M059J (cell line): ENCODE results near the gene CERK. TPM values are rescaled to one million over a fixed set of nuclear protein-coding genes. Genes with fewer than 3 reads are reported as not detected.

Experiments used
- DNase-seq: peaks from one replicate; pipeline ENCODE4 v3.0.0-alpha.2; 2012; ENCODE audit warnings: low read depth
- total RNA-seq: library from RNA; depleted of rRNA; stranded (reverse); fragments of >200 nt; shearing (Covaris generic); gene quantifications from 2 replicates; pipeline ENCODE4 v1.2.3, GENCODE V29; 2014

Gene CERK
- total RNA-seq, 1 experiment from 2014 or later = 22.8 TPM

DNA sequence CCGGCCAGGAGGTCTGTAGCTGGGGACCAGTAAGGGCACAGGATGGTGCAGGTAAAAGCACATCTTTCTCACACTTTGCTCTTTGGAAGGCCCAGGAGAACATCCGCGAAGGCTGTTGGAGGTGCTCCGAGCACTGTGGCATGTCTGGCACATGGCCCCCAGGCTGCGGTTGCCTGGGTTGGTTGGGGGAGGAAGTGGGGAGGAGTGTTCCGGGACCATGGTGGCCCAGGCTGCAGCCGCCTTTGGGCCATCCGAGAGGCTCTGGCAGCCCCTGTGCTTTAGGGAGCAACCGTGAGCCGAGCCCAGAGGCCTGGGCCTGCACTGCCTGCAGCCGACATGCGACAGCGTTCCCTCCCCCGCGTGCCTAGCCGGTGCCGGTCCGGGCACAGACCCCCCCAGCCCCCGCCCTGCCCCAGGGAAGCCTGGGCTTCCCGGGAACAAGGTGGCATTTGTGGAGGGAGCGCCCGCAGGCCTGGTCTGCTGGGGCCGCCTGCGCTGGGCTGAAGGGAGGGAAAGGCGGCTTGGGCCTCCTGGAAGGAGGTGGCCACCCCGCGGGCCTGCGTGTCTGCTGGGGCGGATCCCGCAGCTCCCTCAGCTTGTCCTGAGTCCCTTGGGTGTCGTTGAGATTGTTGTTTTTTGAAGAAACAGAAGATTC, 59.9 kb downstream of the CERK start:
- no peak for DNase-seq

DNA sequence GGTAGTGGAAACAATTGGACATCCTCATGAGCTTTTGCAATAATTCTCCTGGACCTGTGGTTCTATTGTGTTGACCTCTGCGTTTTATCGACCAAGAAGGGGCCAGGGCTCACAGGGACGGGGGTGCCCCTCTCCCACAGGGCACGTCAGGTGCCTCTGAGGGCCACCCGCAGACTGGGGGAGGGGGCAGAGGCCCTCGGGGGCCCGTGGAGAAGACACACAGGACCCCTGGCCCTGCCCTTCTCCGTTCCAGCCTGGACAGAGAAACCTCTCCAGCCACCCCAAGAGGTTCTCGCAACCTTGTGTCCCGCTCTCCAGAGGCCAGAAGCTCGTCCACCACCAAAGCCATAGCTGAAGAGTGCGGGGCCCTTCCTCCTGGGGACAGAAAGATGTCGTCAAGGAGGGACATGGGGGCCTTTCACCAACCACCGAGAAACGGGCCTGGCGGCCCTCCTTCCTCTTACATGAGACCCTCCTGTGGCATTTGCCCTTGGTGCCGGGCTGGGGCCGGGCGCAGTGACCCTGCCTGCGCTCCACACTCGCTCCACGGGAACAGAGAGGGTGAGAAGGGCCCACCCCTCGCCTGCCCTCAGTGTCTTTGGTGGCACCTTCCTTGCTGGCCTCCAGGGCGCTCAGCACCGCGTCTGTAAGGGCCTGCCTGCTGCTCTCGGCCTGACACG, 60.6 kb downstream of the CERK start:
- DNase-seq = no peak

DNA sequence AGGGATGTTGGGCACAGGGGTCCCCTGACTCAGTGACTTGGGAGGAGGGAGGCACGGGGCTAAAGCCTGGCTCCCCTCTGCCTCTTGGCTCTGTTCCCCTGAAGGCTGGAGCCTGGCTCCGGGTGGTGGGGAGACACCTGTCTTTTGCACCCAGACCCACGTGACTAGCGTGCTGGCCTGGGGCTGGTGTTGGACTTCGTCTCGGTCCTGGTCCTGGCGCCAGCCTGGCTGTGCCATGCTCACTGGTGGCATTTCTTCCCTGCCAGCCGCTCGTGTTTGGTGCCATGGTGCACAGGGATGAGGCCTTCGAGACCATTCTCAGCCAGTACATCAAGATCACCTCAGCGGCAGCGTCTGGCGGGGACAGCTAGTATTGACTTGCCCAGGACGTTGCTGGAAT, 61.2 kb downstream of the CERK start:
- DNase-seq = no peak

DNA sequence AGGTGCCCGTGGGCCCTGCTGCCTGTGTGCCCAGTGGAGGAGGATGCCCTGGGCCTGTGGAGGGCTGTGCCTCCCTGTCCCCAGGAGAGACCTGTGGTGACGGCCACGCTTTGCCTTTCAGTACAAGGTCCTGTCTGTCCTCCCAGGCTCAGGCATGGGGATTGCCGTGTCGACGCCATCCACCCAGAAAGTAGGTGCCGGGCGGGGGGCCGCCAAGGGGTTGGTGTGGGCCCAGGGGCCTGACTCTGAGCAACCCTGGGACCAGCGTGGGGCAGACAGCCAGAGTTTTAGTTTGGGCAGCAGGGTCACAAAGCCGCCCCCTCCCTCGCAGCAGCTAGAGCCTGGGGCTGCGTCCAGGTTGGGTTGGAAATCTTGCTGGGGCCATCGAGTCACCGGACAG, 61.6 kb downstream of the CERK start:
- DNase-seq = no peak

DNA sequence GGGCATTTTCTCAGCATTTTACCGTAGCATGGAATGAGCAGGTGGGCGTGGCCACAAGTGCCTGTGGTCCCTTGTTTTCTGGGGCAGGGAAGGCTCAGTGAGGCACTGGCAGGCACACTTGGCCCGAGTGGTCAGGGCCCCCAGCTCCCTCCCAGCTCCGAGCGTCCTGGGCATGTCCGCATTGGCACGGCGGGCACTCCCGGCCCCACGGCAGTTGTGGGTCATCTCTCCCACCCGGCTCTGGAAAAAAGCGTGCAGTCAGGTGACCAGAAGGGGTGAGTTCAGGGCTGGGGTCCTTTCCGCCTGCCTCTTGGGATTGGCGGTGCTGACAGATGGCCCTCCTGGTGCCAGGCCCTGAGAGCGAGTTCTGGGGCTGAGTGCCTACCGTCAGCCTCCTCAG, 62.1 kb downstream of the CERK start:
- DNase-seq = no peak

DNA sequence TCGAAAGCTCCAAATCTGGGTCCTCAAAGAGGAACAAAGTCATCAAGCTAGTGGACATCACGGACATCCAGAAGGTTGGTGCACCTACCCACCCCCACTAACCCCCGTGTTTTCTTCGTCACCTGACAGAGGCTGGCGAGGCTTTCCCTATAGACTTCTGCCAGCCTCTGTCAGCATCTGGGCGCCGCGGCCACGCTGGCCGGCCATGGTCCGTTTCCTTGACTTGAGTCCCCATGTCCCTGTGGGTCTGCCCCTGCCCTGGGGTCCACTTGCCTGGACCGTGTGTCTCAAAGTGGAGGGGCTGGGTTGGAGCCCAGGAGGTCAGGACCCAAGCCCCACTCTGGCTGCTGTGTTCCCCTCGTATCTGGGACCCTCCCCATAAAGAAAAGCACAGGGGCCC, 62.6 kb downstream of the CERK start:
- no peak for DNase-seq

DNA sequence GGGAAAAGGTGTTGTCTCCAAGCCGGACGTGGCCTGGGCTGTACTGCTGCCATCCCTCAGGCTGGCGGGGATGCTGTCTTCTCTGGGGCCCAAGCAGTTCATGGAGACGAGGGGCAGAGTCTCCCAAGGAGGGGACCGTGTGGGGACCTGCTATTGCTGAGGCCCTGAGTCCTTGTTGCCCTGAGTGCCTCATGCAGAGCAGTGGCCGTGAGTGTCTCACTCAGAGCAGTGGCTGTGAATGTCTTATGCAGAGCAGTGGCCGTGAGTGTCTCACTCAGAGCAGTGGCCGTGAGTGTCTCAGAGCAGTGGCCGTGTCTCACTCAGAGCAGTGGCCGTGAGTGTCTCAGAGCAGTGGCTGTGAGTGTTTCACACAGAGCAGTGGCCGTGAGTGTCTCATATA, 63.1 kb downstream of the CERK start:
- no peak for DNase-seq

DNA sequence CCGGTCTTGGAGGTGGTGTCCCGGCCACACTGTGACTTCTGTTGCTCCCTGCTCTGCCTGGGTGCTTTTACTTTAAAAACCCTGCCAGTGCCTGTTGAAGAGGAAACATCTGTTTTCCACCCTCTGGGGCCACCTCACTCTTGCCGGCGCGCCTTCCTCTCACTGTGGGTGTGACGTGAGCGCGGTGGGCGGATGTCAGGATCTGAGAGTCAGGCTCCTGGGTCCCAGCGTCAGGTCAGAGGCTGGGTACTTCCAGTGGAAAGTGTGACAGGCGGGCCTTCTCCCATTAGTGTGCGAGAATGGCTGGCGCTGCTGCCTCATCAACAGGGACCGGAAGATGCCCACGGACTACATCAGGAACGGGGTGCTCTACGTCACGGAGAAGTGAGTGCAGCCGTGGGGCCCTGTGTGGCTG, 63.7 kb downstream of the CERK start:
- no peak for DNase-seq

DNA sequence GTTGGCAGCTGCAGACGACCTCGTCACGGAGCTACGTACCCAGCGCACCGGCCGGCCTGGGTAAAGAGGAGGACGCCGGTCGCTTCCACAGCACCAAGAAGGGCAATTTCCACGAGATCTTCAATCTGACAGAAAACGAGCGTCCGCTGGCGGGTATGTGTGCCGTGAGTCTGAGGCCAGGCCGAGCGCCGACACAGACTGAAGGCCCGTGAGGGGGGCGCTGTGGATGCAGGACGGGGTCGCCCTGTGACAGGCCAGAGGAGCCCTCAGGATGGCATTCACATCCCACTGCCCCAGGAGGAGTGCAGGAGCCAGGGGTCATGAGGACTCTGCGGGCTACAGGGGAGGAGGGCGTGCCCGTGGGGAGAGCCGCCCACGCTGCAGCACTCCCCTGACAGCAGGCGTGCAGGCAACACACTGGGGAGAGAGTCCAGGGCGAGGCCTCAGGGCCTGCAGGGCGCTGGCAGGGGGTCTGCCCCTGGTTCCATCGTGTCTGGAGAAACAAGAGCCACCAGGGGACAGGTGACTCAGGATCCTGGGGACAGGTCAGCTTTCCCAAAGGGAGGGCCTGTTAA, 64.3 kb downstream of the CERK start:
- no peak for DNase-seq

DNA sequence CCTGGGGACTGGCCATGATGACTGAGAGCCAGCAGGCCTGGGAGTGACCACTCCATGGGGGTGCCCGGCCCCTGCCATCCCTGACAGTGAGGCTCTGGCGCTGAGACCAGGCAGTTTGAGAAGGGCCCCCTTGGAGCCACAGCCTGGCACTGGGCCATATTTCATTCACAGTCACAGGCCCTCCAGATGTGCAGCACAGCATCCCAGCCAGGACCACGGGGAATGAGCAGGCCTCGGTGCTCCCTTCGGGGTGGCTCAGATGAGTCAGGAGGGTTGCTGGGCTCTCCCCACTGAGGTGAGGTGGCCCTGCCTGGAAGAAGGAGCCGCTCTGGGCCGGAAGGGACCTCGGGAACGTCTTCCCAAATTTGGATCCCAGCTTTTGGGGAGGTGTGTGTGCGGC, 64.8 kb downstream of the CERK start:
- no peak for DNase-seq

DNA sequence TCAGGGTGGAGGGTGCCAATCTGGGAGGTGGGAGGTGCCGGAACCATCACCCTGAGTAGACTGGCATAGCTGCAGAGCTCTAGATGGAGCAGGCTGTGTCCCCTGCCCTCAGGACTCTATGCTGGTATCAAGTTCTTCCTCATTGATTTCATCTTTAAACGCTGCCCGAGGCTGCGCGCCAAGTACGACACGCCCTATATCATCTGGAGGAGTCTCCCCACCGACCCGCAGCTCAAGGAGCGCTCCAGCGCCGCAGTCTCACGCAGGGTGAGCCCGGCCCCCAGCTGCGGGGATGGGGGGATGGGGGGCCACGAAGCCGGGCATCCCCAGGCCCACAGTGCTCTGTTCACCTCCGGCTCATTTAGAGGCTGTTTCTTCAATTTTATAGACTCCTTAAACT, 65.3 kb downstream of the CERK start:
- DNase-seq = no peak

DNA sequence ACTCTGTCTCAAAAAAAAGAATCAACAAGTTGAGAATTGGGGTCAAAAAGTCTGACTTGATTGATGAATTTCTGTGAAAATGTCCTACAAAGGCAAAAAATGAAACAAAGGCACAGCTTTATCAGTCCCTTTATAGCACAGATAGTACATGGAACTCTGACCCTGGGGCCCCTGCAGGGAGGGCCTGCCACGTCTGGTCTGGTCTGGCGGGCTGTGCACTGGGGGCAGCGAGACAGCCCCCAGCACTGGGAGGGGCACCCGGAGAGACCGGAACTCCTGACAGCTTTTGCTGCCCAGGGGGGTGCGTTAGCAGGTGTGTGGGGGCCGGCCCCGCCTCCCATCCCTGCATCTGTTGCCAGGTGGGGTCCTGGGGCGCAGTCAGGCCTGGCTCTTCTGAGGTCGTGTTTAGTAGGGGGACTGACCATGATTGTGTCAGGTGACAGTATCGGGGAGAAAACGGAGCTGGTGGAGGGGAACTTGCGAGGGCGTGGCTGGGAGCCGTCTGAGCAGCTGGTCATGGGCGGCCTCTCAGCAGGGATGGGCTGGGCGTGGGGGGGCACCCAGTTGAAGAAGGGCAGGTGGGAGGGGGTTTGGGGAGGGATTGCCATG, 66.1 kb downstream of the CERK start:
- no peak for DNase-seq

DNA sequence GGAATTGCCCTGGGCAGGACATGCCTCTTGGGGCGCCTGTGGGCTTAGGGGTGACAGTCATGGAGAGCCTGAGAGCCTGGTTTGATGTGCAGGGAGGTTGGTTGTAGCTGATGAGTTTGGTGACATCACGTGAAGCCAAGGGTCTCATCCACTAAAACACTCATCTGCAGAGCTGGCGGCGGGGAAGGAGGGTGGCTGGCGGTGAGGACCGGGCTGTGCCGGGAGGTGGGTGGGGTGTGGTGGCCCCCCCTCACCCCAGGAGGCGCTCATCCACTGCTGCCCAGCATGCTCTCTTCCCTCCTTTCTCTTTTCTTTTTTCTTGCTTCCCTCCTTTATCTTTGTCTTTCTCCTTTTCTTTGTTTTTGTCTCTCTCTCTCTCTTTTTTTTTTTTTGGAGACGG, 68.9 kb downstream of the CERK start:
- DNase-seq = no peak

DNA sequence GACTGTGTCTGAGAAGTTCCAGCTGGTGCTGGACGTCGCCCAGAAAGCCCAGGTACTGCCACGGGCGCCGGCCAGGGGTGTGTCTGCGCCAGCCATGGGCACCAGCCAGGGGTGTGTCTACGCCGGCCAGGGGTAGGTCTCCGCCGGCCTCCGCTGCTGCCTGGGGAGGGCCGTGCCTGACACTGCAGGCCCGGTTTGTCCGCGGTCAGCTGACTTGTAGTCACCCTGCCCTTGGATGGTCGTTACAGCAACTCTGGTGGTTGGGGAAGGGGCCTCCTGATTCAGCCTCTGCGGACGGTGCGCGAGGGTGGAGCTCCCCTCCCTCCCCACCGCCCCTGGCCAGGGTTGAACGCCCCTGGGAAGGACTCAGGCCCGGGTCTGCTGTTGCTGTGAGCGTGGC, 69.9 kb downstream of the CERK start:
- DNase-seq = no peak

DNA sequence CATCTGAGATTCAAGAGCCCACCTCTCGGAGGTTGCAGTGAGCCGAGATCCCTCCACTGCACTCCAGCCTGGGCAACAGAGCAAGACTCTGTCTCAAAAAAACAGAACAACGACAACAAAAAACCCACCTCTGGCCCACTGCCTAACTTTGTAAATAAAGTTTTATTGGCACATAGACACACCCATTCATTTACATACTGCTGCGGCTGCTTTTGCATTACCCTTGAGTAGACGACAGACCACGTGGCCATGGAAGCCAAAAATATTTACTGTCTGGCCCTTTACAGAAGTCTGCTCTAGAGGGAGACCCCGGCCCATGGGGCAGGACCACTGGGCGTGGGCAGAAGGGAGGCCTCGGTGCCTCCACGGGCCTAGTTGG, 70.8 kb downstream of the CERK start:
- no peak for DNase-seq

DNA sequence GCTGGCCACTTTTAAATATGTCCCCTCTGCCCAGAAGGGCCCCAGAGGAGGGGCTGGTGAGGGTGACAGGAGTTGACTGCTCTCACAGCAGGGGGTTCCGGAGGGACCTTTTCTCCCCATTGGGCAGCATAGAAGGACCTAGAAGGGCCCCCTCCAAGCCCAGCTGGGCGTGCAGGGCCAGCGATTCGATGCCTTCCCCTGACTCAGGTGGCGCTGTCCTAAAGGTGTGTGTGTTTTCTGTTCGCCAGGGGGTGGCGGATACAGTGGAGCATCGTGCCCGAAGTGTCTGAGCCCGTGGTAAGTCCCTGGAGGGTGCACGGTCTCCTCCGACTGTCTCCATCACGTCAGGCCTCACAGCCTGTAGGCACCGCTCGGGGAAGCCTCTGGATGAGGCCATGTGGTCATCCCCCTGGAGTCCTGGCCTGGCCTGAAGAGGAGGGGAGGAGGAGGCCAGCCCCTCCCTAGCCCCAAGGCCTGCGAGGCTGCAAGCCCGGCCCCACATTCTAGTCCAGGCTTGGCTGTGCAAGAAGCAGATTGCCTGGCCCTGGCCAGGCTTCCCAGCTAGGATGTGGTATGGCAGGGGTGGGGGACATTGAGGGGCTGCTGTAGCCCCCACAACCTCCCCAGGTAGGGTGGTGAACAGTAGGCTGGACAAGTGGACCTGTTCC, 71.3 kb downstream of the CERK start:
- DNase-seq = no peak

DNA sequence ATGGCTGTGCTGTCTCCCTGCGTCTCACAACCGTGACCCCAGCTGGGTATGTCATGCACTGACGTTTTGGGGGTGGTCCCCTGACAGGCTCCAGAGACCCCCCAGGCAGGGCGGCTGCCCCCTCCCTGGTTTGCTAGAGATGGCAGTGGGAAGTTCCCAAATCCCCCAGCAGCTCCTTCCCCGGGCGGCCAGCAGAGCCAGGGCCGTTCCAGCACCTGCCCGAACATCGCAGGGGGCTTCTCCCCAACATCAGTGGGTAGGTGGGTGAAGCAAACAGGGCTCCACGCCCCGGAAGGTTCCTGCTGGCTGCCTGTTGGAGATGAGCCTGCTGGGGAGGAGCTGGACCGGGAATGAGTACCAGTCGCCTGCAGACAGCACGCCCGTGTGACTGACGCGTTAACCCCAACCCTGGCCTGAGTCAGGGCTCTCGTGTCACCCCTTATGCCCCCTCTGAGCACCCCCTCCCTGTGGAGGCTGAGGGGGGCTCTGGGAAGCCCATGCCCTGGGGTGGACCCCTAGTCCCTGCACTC, 72.2 kb downstream of the CERK start:
- no peak for DNase-seq

DNA sequence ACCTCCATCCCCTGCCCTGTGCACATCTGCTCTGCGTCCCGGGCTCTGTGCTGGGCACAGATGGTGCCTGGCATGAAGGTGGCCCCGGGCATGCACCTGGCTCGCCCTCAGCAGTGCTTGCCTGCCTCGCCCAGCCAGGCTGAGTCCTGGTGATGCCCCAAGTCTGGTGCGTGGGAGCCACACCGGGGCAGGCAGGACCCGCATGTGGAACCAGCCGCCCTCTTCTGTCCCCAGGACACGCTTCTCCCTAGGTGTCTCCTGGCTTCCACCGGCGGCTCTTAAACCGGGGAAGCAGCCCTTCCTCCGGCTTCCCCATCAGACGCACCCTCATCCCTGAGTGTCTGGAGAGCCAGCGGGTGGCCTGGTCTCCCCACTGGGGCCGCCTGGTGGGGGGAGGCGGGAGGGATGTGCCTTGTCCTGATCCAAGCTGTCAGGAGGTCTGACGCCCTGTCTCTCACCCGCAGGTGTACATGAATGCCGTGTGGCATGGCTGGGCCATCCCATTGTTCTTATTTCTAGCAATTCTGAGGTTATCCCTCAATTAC, 72.8 kb downstream of the CERK start:
- DNase-seq = no peak

DNA sequence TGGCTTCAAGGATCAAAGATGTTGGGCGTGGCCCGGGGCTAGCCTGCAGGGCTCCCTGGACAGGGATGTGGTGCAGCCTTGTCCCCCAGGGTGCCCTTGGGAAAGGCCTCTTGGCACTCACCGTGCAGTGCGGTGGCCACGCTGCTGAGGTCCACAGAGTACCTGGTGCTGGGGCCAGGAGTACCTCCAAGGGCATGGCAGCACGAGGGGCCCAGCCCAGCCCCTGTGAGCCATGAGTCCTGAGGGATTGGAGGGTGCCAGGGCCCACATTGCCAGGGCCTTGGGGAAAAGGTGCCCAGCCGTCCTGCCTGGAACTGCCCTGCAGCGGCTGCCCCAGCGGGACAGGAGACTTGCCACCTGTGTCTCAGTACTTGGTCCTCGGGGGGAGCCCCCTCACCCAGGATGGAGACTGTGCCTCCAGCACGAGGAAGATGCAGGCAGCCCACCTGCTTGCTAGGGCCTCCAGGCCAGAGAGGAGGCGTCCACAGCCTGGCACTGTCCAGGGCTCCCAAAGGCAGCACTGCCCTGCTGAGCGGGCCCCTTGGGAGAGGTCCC, 73.7 kb downstream of the CERK start:
- DNase-seq = no peak

DNA sequence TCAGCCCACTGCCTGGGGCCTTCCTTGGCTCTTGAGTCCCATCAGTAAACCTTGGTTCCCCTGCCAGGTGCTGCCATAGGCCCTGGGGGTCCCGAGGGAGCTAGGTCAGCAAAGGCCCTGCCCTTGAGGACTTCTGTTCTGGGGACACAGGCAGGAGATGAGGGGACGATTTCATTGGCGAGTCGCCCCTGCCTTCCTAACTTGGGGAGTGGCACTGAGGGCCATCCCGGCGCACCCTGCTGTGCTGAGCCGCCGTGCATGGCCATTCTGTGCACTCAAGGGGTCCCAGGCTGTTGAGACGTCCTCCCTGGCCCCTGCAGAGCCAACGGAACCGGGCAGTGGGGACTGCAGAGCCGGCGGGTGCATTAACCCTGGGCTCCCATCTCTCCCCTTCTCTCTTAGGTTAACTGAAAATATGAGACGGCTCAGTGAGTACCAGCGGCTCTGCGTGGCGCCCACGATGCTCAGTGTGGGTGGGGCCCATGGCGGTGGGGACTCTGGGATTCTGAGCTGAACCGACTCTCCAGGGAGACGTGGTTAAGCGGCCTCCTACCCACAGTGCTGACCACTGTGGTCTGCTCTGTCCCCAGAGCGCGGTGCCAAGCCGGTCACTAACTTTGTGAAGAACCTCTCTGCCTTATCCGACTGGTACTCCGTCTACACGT, 74.5 kb downstream of the CERK start:
- DNase-seq = no peak

DNA sequence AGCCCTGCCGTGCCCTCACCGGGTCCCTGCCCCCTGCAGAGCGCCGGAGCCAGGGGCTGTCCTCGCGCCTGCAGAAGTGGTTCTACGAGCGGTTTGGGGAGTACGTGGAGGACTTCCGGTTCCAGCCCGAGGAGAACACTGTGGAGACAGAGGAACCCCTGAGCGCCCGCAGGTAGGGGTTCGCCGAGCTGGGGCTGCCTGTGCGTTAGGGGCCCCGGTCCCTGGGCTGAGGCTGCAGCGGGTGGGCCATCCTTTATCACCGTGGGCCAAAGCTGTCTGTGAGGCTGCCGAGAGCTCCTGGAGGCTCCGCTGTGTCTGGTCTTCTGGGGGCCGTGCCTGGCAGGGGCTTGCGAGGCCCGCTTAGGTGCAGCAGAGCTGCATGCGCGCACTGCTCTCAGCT, 75.1 kb downstream of the CERK start:
- no peak for DNase-seq
